GM23338 (cell line): ENCODE results near the gene IQGAP2.

Experiments
- CREB1 ChIP-seq: fragments of 250-450 bp; sonication (Bioruptor Pico); IDR thresholded peaks from 2 replicates; pipeline ENCODE4 v1.5.0; 2020; ENCODE audit warnings: low read depth, mild to moderate bottlenecking, moderate library complexity
- CTCF ChIP-seq, 2 experiments: fragments of 200-600 bp in 1 of 2; sonication (generic) in 1 of 2; conservative IDR thresholded peaks; 2 replicates each; pipeline versions ENCODE4 v1.5.1 to v1.6.1; 2016 to 2017; ENCODE audit warnings: antibody characterized with exemption in 2 of 2, low read depth in 2 of 2, mild to moderate bottlenecking in 2 of 2, moderate library complexity in 1 of 2
- EZH2 ChIP-seq: fragments of 200-600 bp; sonication (generic); IDR thresholded peaks from one replicate; pipeline ENCODE4 v1.8.0; 2017; ENCODE audit warnings: antibody characterized with exemption, mild to moderate bottlenecking, low read depth; ENCODE audit not compliant: unreplicated experiment
- EZH2phosphoT487 ChIP-seq: fragments of 200-600 bp; sonication (generic); IDR thresholded peaks from one replicate; pipeline ENCODE4 v1.8.1; 2018; ENCODE audit warnings: antibody characterized with exemption; ENCODE audit not compliant: unreplicated experiment
- JUNB ChIP-seq: IDR thresholded peaks from one replicate; pipeline ENCODE4 v1.6.1; 2016; ENCODE audit warnings: antibody characterized with exemption; ENCODE audit not compliant: unreplicated experiment
- POLR2AphosphoS5 ChIP-seq: IDR thresholded peaks from 2 replicates; pipeline ENCODE4 v1.6.1; 2016; ENCODE audit warnings: antibody characterized with exemption, low read depth
- STAT1 ChIP-seq: IDR thresholded peaks from one replicate; pipeline ENCODE4 v1.6.1; 2016; ENCODE audit warnings: antibody characterized with exemption; ENCODE audit not compliant: unreplicated experiment

- no peak for TF ChIP-seq CTCF (conservative IDR thresholded peaks at IDR 0.05; ENCODE audit: low read depth in 2 of 2)
- no peak for TF ChIP-seq EZH2phosphoT487
- no peak for TF ChIP-seq POLR2AphosphoS5
- TF ChIP-seq STAT1, result no peak
- no peak for TF ChIP-seq EZH2
- TF ChIP-seq JUNB, result no peak
- TF ChIP-seq CREB1 (CRISPR knock-in tag), result no peak
Observed at GRCh38 chr5:76586531-76586930, 183.4 kb downstream of the IQGAP2 start.
